Lung (tissue), 12 donors: ENCODE measurements around the gene OR56A3. TPM values are rescaled to one million over a fixed set of nuclear protein-coding genes. Genes with fewer than 3 reads are reported as not detected.

Source experiments
- ATAC-seq: fragments of 200-7000 bp; cut with Tn5 transposase; one replicate; pipeline ENCODE4 v1.9.1; 2020; ENCODE audit warnings: moderate number of reproducible peaks; ENCODE audit not compliant: insufficient read depth, low FRiP score
- DNase-seq, 3 donors: peaks; one replicate each; pipeline ENCODE4 v3.0.0-alpha.2; 2013 to 2017
- H3K27ac ChIP-seq, 2 donors: one replicate each; pipeline ENCODE4 v1.5.1; 2013; ENCODE audit warnings: mild to moderate bottlenecking in 2 of 2, moderate library complexity in 2 of 2, control low read depth in 1 of 2, inconsistent platforms in 1 of 2, low read depth in 1 of 2, low read length in 1 of 2
- H3K27me3 ChIP-seq, 3 donors: one replicate each; pipeline ENCODE4 v1.5.1; 2013; ENCODE audit warnings: low read length in 2 of 3; ENCODE audit not compliant: control insufficient read depth in 3 of 3, insufficient read depth in 3 of 3
- H3K36me3 ChIP-seq, 4 donors: one replicate each; pipeline ENCODE4 v1.5.1; 2013; ENCODE audit warnings: low read length in 4 of 4, mild to moderate bottlenecking in 1 of 4, moderate library complexity in 1 of 4; ENCODE audit not compliant: control insufficient read depth in 4 of 4, insufficient read depth in 4 of 4
- H3K4me1 ChIP-seq, 5 donors: one replicate each; pipeline ENCODE4 v1.5.1; 2013; ENCODE audit warnings: low read length in 5 of 5, mild to moderate bottlenecking in 2 of 5, moderate library complexity in 1 of 5; ENCODE audit not compliant: control insufficient read depth in 5 of 5, insufficient read depth in 5 of 5
- H3K4me3 ChIP-seq: one replicate; pipeline ENCODE4 v1.5.1; 2013; ENCODE audit warnings: mild to moderate bottlenecking, control low read depth, moderate library complexity
- H3K9ac ChIP-seq, 2 donors: one replicate each; pipeline ENCODE4 v1.5.1; 2013; ENCODE audit warnings: low read length in 2 of 2, control low read depth in 1 of 2; ENCODE audit not compliant: insufficient read depth in 1 of 2
- H3K9me3 ChIP-seq, 4 donors: one replicate each; pipeline ENCODE4 v1.5.1; 2013; ENCODE audit warnings: low read length in 3 of 4, mild to moderate bottlenecking in 1 of 4, moderate library complexity in 1 of 4; ENCODE audit not compliant: control insufficient read depth in 4 of 4, insufficient read depth in 3 of 4
- WGBS, 2 donors: extraction: QIAGEN DNeasy Blood & Tissue Kit; methylation state at CpG; one replicate each; pipeline ENCODE4 v1.1.7; 2013; 5-methylcytosine and 5-hydroxymethylcytosine counted together
- polyA plus RNA-seq, 2 donors: library from polyadenylated mRNA; stranded (reverse); fragments of 200-250 nt; gene quantifications; one replicate each; pipeline ENCODE4 v1.2.1, GENCODE V29; 2013
- total RNA-seq, 2 donors: library from RNA; depleted of rRNA in 1 of 2; stranded (reverse); fragments of >200 nt in 1 of 2; gene quantifications; one replicate each; pipeline ENCODE4 v1.2.1, GENCODE V29; 2014 to 2021
- TF ChIP-seq, protein P1 (sequence below): IDR thresholded peaks from 2 replicates; pipeline ENCODE4 v1.5.1; 2012; ENCODE audit warnings: mild to moderate bottlenecking; ENCODE audit errors: control extremely low read depth, extremely low read depth
- donor health status: control.
- donor health status: control.
- donor health status: Bipolar disorder and iron deficiency.
- donor health status: healthy.
- donor health status: DM: yes; HTN: yes; CAD: no.

The OR56A3 gene
- total and polyA plus RNA-seq, 4 donors = not detected

DNA sequence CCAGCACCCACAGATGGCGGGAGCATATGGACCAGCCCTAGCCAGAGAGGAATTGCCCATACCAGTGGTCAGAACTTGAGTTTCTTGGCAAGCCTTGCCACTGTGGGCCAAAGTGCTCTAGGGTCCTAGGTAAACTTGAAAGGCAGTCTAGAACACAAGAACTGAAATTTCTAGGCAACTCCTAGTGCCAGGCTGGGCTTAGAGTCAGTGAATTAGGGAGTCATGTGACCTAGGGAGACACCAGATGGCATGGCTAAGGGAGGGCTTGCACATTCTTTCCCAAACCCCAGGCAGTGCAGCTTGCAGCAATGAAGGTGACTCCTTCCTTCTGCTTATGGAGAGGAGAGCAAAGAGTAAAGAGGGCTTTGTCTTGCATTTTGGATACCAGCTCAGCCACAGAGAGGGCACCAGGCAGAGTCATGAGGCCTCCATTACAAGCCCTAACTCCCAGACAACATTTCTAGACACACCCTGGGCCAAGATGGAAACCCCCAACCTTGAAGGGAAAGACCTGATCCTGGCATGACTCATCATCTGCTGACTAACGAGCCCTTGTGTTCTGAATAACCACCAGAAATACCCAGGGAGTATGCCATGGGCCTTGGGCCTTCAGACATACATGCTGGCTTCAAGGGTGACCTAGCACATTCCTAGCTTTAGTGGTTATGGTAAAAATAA, 19.2 kb upstream of the OR56A3 start:
- Histone ChIP-seq H3K9me3 (peaks cover 0 to 8% (median 4%) of the 10 kb centered on the region in 4 donors), H3K4me3 (no peak overlapping the region), H3K9ac (no peak overlapping the region), H3K36me3 (no peaks in the 10 kb centered on the region), H3K27ac (no peak overlapping the region), H3K27me3 (no peaks in the 10 kb centered on the region), H3K4me1 (no peaks in the 10 kb centered on the region)
- ATAC-seq (no peak), DNase-seq (no peak)
- WGBS, 2 donors = 72 to 79% methylated on average over 2 of the region's 2 CpGs
- TF ChIP-seq, protein P1, sequence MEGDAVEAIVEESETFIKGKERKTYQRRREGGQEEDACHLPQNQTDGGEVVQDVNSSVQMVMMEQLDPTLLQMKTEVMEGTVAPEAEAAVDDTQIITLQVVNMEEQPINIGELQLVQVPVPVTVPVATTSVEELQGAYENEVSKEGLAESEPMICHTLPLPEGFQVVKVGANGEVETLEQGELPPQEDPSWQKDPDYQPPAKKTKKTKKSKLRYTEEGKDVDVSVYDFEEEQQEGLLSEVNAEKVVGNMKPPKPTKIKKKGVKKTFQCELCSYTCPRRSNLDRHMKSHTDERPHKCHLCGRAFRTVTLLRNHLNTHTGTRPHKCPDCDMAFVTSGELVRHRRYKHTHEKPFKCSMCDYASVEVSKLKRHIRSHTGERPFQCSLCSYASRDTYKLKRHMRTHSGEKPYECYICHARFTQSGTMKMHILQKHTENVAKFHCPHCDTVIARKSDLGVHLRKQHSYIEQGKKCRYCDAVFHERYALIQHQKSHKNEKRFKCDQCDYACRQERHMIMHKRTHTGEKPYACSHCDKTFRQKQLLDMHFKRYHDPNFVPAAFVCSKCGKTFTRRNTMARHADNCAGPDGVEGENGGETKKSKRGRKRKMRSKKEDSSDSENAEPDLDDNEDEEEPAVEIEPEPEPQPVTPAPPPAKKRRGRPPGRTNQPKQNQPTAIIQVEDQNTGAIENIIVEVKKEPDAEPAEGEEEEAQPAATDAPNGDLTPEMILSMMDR = no peak

DNA sequence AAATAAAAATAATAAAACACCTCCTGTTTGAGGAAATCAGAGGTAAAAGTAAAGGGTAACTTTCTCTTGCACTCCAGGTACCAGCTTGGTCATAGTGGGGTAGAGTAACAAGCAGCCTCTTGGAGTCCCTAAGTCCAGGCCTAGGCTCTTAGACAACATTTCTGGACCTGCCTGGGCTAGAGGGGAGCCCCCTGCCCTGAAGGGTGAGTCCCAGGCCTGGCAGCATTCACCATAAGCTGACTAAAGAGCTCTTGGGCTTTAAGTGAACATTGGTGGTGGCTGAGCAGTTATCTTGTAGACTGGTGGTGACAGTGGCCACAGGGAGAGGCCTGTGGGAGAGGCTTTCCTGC, 18.6 kb upstream of the OR56A3 start:
- Histone ChIP-seq H3K4me3 (no peak overlapping the region), H3K36me3 (no peaks in the 10 kb centered on the region), H3K9ac (no peak overlapping the region), H3K9me3 (peaks cover 0 to 8% (median 4%) of the 10 kb centered on the region in 4 donors), H3K4me1 (no peaks in the 10 kb centered on the region), H3K27ac (no peak overlapping the region), H3K27me3 (no peaks in the 10 kb centered on the region)
- no peak for ATAC-seq
- TF ChIP-seq, protein P1 = no peak
- no peak for DNase-seq

DNA sequence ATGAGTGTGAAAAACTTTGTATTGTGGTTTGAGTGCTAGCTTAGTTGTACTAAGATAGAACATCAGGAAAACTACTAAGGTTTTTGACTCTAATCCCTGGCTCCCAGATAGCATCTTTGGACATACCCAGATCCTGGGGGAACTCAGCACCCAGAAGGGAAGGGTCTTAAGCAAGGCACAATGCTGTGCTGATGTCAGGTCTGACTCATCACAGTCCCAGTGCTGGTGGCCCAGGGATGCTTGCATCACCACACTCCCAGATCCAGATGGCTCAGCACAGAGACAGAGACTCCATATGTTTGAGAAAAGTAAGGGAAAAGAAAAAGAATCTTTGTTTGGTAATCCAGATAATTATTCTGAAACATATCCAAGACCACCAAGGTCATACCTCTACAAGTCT, 18.3 kb upstream of the OR56A3 start:
- TF ChIP-seq, protein P1 = no peak
- Histone ChIP-seq H3K9me3 (peaks cover 0 to 8% (median 4%) of the 10 kb centered on the region in 4 donors), H3K27me3 (no peaks in the 10 kb centered on the region), H3K4me3 (no peak overlapping the region), H3K27ac (no peak overlapping the region), H3K9ac (no peak overlapping the region), H3K4me1 (no peaks in the 10 kb centered on the region), H3K36me3 (no peaks in the 10 kb centered on the region)
- DNase-seq = no peak
- ATAC-seq = no peak

DNA sequence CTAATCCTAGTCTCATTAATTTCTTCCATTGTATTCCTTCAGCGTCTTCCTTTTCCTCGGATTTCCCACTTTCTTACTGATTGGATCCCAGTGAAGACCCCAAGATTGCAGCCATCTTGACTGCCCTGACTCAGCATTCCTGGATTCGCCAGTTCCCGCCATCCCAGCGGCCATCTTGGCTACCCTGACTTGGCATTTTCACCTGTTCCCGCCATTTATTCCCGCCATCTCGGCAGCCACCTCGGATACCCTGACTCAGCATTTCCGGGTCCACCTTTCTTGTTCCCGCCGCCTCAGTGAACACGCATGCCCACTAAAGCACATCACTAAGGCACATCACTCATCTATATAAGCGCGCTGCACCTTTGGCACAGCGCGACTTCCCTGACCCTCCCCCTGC, 13.8 kb upstream of the OR56A3 start:
- no peak overlapping the region for H3K9ac ChIP-seq
- H3K36me3 ChIP-seq = no peaks in the 10 kb centered on the region
- no peak overlapping the region for H3K4me3 ChIP-seq
- TF ChIP-seq, protein P1 = no peak
- H3K27me3 ChIP-seq = no peaks in the 10 kb centered on the region
- ATAC-seq = no peak
- 95 to 97% methylated on average over 17 of the region's 17 CpGs for WGBS, 2 donors
- H3K9me3 ChIP-seq = peaks cover 0 to 11% (median 3%) of the 10 kb centered on the region in 4 donors
- H3K4me1 ChIP-seq = no peaks in the 10 kb centered on the region
- H3K27ac ChIP-seq = no peak overlapping the region
- DNase-seq = no peak
